H9 (cell line): ENCODE results near the gene APLF. TPM values are rescaled to one million over a fixed set of nuclear protein-coding genes. Genes with fewer than 3 reads are reported as not detected.

Source experiments
- DNase-seq: peaks from one replicate; pipeline ENCODE4 v3.0.0-alpha.2; 2017
- H2AFZ ChIP-seq: one replicate; pipeline ENCODE4 v1.6.1; 2013; ENCODE audit warnings: mild to moderate bottlenecking, low read length, control low read depth, moderate library complexity
- H2AK5ac ChIP-seq: 2 replicates; pipeline ENCODE4 v1.6.1; 2013; ENCODE audit warnings: low read length, control low read depth, mixed read lengths; ENCODE audit not compliant: insufficient read length
- H2BK120ac ChIP-seq: one replicate; pipeline ENCODE4 v1.6.1; 2013; ENCODE audit warnings: low read depth, mild to moderate bottlenecking, low read length, control low read depth, inconsistent platforms; ENCODE audit not compliant: poor library complexity, severe bottlenecking
- H2BK12ac ChIP-seq: 2 replicates; pipeline ENCODE4 v1.6.1; 2013; ENCODE audit warnings: low read length, control low read depth, mixed read lengths, low read depth; ENCODE audit not compliant: insufficient read length
- H2BK15ac ChIP-seq: 2 replicates; pipeline ENCODE4 v1.6.1; 2013; ENCODE audit warnings: low read depth, low read length, control low read depth
- H2BK20ac ChIP-seq: one replicate; pipeline ENCODE4 v1.6.1; 2013; ENCODE audit warnings: low read depth, mild to moderate bottlenecking, low read length, control low read depth, inconsistent platforms; ENCODE audit not compliant: poor library complexity, severe bottlenecking
- H2BK5ac ChIP-seq: 2 replicates; pipeline ENCODE4 v1.6.1; 2013; ENCODE audit warnings: low read length, control low read depth, mixed read lengths; ENCODE audit not compliant: insufficient read length
- H3K14ac ChIP-seq: 2 replicates; pipeline ENCODE4 v1.6.1; 2013; ENCODE audit warnings: low read length, control low read depth; ENCODE audit not compliant: insufficient read depth
- H3K18ac ChIP-seq: 2 replicates; pipeline ENCODE4 v1.6.1; 2013; ENCODE audit warnings: low read depth, mild to moderate bottlenecking, mixed read lengths, low read length, control low read depth; ENCODE audit not compliant: insufficient read length
- H3K23ac ChIP-seq: 2 replicates; pipeline ENCODE4 v1.6.1; 2013; ENCODE audit warnings: low read length, control low read depth, mixed read lengths, low read depth; ENCODE audit not compliant: insufficient read length
- H3K23me2 ChIP-seq: 2 replicates; pipeline ENCODE4 v1.6.1; 2013; ENCODE audit warnings: low read depth, mild to moderate bottlenecking, mixed read lengths, low read length, control low read depth; ENCODE audit not compliant: insufficient read length, poor library complexity, severe bottlenecking
- H3K27ac ChIP-seq: 2 replicates; pipeline ENCODE4 v1.5.1; 2013; ENCODE audit warnings: low read length, control low read depth, mixed read lengths, low read depth; ENCODE audit not compliant: insufficient read length
- H3K27me3 ChIP-seq: 2 replicates; pipeline ENCODE4 v1.6.1; 2013; ENCODE audit warnings: low read length, control low read depth, inconsistent platforms; ENCODE audit not compliant: insufficient read depth
- H3K4ac ChIP-seq: 2 replicates; pipeline ENCODE4 v1.6.1; 2013; ENCODE audit warnings: low read depth, mild to moderate bottlenecking, control low read depth, inconsistent platforms, low read length, moderate library complexity
- H3K4me1 ChIP-seq: 2 replicates; pipeline ENCODE4 v1.6.1; 2013; ENCODE audit warnings: low read length, control low read depth, inconsistent platforms; ENCODE audit not compliant: insufficient read depth
- H3K4me2 ChIP-seq: 2 replicates; pipeline ENCODE4 v1.6.1; 2013; ENCODE audit warnings: low read length, control low read depth, mixed read lengths; ENCODE audit not compliant: insufficient read length, insufficient read depth
- H3K56ac ChIP-seq: 2 replicates; pipeline ENCODE4 v1.6.1; 2013; ENCODE audit warnings: low read depth, mild to moderate bottlenecking, mixed read lengths, low read length, control low read depth; ENCODE audit not compliant: insufficient read length
- H3K79me1 ChIP-seq: 2 replicates; pipeline ENCODE4 v1.6.1; 2013; ENCODE audit warnings: low read depth, mild to moderate bottlenecking, moderate library complexity, low read length, control low read depth, inconsistent platforms; ENCODE audit not compliant: insufficient read depth, poor library complexity, severe bottlenecking
- H3K79me2 ChIP-seq: 2 replicates; pipeline ENCODE4 v1.6.1; 2013; ENCODE audit warnings: low read length, control low read depth, inconsistent platforms; ENCODE audit not compliant: insufficient read depth
- H3K9ac ChIP-seq: 2 replicates; pipeline ENCODE4 v1.6.1; 2013; ENCODE audit warnings: low read length, control low read depth, mixed read lengths; ENCODE audit not compliant: insufficient read length; ENCODE audit errors: extremely low read depth
- H3K9me3 ChIP-seq: one replicate; pipeline ENCODE4 v1.6.1; 2013; ENCODE audit warnings: low read depth, low read length, inconsistent platforms; ENCODE audit not compliant: control insufficient read depth
- H3T11ph ChIP-seq: one replicate; pipeline ENCODE4 v1.6.1; 2013; ENCODE audit warnings: mild to moderate bottlenecking, low read length, control low read depth, inconsistent platforms
- H4K20me1 ChIP-seq: one replicate; pipeline ENCODE4 v1.6.1; 2013; ENCODE audit not compliant: control insufficient read depth, insufficient read length, insufficient read depth
- H4K5ac ChIP-seq: 2 replicates; pipeline ENCODE4 v1.6.1; 2013; ENCODE audit warnings: low read depth, mild to moderate bottlenecking, mixed read lengths, low read length, control low read depth; ENCODE audit not compliant: insufficient read length
- H4K8ac ChIP-seq: replicated peaks from 2 replicates; pipeline ENCODE4 v1.6.1; 2013; ENCODE audit warnings: low read length, control low read depth, mixed read lengths, low read depth; ENCODE audit not compliant: insufficient read length
- H4K91ac ChIP-seq: 2 replicates; pipeline ENCODE4 v1.6.1; 2013; ENCODE audit warnings: low read depth, mild to moderate bottlenecking, moderate library complexity, mixed read lengths, low read length, control low read depth; ENCODE audit not compliant: insufficient read length
- H3K27ac Mint-ChIP-seq, 3 experiments: 2 replicates in 2 of 3; 3 replicates in 1 of 3; pipeline ENCODE4 v1.8.0; 2020 to 2021; ENCODE audit warnings: mixed read lengths in 3 of 3, mild to moderate bottlenecking in 1 of 3, moderate library complexity in 1 of 3
- H3K27me3 Mint-ChIP-seq: 2 replicates; pipeline ENCODE4 v1.8.0; 2021; ENCODE audit warnings: low read depth, mild to moderate bottlenecking, moderate library complexity, mixed read lengths
- H3K36me3 Mint-ChIP-seq, 3 experiments: 2 replicates in 2 of 3; 3 replicates in 1 of 3; pipeline ENCODE4 v1.8.0; 2020 to 2021; ENCODE audit warnings: low read depth in 3 of 3, mixed read lengths in 3 of 3; ENCODE audit not compliant: insufficient read depth in 1 of 3
- H3K4me1 Mint-ChIP-seq, 2 experiments: 2 replicates each; pipeline ENCODE4 v1.8.0; 2020; ENCODE audit warnings: mixed read lengths in 2 of 2
- H3K4me3 Mint-ChIP-seq, 2 experiments: 2 replicates in 1 of 2; 3 replicates in 1 of 2; pipeline ENCODE4 v1.8.0; 2020 to 2021; ENCODE audit warnings: mild to moderate bottlenecking in 2 of 2, mixed read lengths in 2 of 2, moderate library complexity in 1 of 2
- H3K9me3 Mint-ChIP-seq, 2 experiments: 2 replicates in 1 of 2; 3 replicates in 1 of 2; pipeline ENCODE4 v1.8.0; 2020; ENCODE audit warnings: mild to moderate bottlenecking in 2 of 2, mixed read lengths in 2 of 2, moderate library complexity in 1 of 2
- CTCF ChIP-seq: fragments of 200-600 bp; sonication (generic); conservative IDR thresholded peaks from 3 replicates; pipeline ENCODE4 v1.8.0; 2021; ENCODE audit warnings: antibody characterized with exemption, mild to moderate bottlenecking
- WGBS: extraction: QIAGEN DNeasy Blood & Tissue Kit; methylation state at CpG from one replicate; pipeline ENCODE4 v1.1.7; 2013; ENCODE audit warnings: missing lambda C conversion rate, low lambda C conversion rate, mixed read lengths; ENCODE audit not compliant: insufficient read length; ENCODE audit errors: extremely low coverage; 5-methylcytosine and 5-hydroxymethylcytosine counted together
- total RNA-seq: library from RNA; stranded (reverse); gene quantifications from 2 replicates; pipeline ENCODE4 v1.2.1, GENCODE V29; 2021

APLF gene
- total RNA-seq, 1 experiment from 2014 or later = 3.7 TPM

GRCh38 chr2:68537011-68537410 is 69.6 kb downstream of the APLF start:
- Mint-ChIP-seq H3K4me1 (no peaks in the 10 kb centered on the region), H3K9me3 (no peaks in the 10 kb centered on the region; a peak in 1 of 5 replicates), H3K27me3 (no peaks in the 10 kb centered on the region), H3K4me3 (no peak overlapping the region), H3K27ac (no peak overlapping the region), H3K36me3 (no peaks in the 10 kb centered on the region)
- Histone ChIP-seq H4K8ac (no peak overlapping the region), H2AFZ (no peak overlapping the region), H4K20me1 (no peaks in the 10 kb centered on the region), H3K4me2 (no peak overlapping the region), H3K14ac (no peak overlapping the region), H3K27ac (no peak overlapping the region), H4K5ac (no peak overlapping the region), H2BK120ac (no peak overlapping the region), H3K23ac (no peak overlapping the region), H2BK20ac (no peak overlapping the region), H3T11ph (no peak overlapping the region), H2BK5ac (no peak overlapping the region), H3K27me3 (no peaks in the 10 kb centered on the region), H3K9ac (no peak overlapping the region), H4K91ac (no peak overlapping the region), H3K56ac (no peak overlapping the region), H3K79me2 (no peaks in the 10 kb centered on the region), H3K79me1 (no peaks in the 10 kb centered on the region), H3K18ac (no peak overlapping the region), H3K4me1 (no peaks in the 10 kb centered on the region), H2AK5ac (no peak overlapping the region), H3K23me2 (no peaks in the 10 kb centered on the region), H2BK12ac (no peak overlapping the region), H3K9me3 (no peaks in the 10 kb centered on the region), H3K4ac (no peak overlapping the region), H2BK15ac (no peak overlapping the region)
- TF ChIP-seq CTCF = no peak
- no CpG with 5 or more reads among the region's 4 CpGs for WGBS
- no peak for DNase-seq
